ENCODE data around the gene DDIT4L. TPM values are rescaled to one million over a fixed set of nuclear protein-coding genes. Genes with fewer than 3 reads are reported as not detected.
A peak's percentile ranks its signal among the peaks of the same experiment; 100 is the strongest.

DDIT4L gene
- total RNA-seq (2014; rRNA removed; shearing (Covaris generic)): 7.0 and 11.5 TPM in 2 replicates
- 3.2 and 3.4 TPM in 2 replicates for polyA plus RNA-seq (2016; fragmentation: Nextera tagmentation; extraction: Ambion mirVana)
- long read RNA-seq: 0 reads

DNA sequence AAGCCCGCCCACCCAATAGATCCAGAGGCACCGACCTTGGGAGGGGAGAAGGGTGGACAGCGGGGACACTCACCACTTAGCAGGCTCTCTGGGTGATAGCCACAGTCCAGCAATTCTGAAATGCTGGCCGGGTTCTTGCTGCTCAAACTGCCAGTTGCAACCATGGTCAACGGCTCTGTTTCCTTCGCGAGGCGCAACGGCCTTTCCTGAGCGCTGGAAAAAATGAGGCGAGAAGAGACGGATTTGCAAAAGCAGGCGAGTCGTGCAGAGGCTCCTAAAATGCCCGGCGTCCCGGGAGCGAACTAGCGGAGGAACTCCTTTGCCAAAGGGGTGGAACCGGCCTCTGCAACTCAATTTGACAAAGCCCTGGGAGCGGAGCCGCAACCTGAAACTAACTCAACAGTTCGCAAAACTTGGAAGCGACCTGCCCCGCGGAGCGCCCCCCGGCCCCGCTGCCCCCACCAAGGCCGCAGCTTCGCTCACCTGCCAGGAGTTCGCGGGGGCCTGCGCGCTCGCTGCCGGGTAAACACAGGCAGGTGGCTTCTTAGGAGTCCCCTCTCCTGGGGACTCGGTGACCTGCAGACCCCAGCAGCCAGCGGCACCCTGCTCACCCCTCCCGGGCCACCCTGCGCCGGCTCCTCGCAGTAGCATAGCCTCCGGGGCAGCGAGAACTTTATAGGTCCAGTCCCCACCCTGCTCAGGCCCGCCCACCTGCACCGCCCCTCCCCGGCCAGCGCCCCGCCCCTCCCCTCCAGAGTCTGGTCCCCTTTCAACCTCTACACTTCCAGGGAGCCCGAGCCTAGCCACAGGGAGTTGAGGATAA, at the start of gene DDIT4L:
Gene DDIT4L (minus strand): TSS at position 649 of the 823 bp plus-strand sequence. CDS start 485 bp downstream, at position 164.
- DNase-seq (ENCODE audit: low spot score): peak; percentile 76
- Histone ChIP-seq H3K4me3 (peak within 1 kb of the TSS; percentile 76), H3K9me2 (ENCODE audit: insufficient read depth) (no peaks in the 10 kb centered on the region), H3K4me1 (ENCODE audit: insufficient read depth) (peaks cover 16% of the 10 kb centered on the region; the same call in 1 of the 2 replicates), H3K27me3 (ENCODE audit: insufficient read depth) (peaks cover 45% of the 10 kb centered on the region), H3K36me3 (ENCODE audit: insufficient read depth) (no peaks in the 10 kb centered on the region), H3F3A (replicated peaks; ENCODE audit: low read depth) (no peaks in the 10 kb centered on the region), H3K27ac (ENCODE audit: low read depth) (no peak within 1 kb of the TSS), H2AFZ (peak within 1 kb of the TSS; percentile 97), H4K20me1 (replicated peaks; ENCODE audit: insufficient read depth) (no peaks in the 10 kb centered on the region), H3K79me2 (replicated peaks; ENCODE audit: insufficient read depth) (no peaks in the 10 kb centered on the region), H3K4me2 (peak within 1 kb of the TSS; percentile 92)
- ATAC-seq: peak; percentile 87
- no peaks in the 10 kb centered on the region; the same call in 2 of the 3 replicates for H3K36me3 Mint-ChIP-seq (ENCODE audit: low read depth)
- no peak within 1 kb of the TSS; the same call in 1 of the 2 replicates for H3K27ac Mint-ChIP-seq
- H3K9me3 Mint-ChIP-seq: no peaks in the 10 kb centered on the region; the same call in 2 of the 3 replicates
- TF ChIP-seq ZNF462 (CRISPR knock-in tag; IDR thresholded peaks at IDR 0.05): no peak
- peak; percentile 64 for TF ChIP-seq POLR2AphosphoS5 (IDR thresholded peaks at IDR 0.05; ENCODE audit: low read depth)
- H3K4me1 Mint-ChIP-seq: peaks cover 42% of the 10 kb centered on the region
- H3K4me3 Mint-ChIP-seq: peak within 1 kb of the TSS; percentile 81
- peaks cover 27% of the 10 kb centered on the region for H3K27me3 Mint-ChIP-seq (ENCODE audit: insufficient read depth, low read depth, poor library complexity)

DNA sequence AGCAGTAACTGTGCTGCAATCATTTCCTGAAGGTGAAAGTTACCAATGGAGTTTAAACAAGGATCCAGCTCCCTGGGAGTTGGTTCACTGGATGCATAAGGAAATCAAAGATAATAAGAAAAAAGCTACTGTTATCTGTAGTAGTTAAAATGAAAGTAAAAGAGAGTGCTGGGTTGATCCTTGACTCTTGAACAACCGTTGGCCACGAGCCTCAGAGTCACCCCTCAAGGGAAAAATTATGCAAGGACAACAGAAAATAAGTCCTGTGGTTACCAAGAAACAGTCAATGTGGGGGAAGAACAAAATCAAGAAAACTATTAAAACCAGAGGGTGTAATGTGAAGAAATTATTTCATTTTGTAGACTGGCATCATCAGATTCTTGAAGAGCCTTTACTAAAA, 49.7 kb upstream of the DDIT4L start:
- Mint-ChIP-seq H3K27me3 (ENCODE audit: insufficient read depth, low read depth, poor library complexity) (peaks cover 1% of the 10 kb centered on the region), H3K27ac (no peak overlapping the region), H3K36me3 (ENCODE audit: low read depth) (peaks cover 21% of the 10 kb centered on the region; the same call in 2 of the 3 replicates), H3K4me1 (peaks cover 4% of the 10 kb centered on the region; the same call in 1 of the 3 replicates), H3K9me3 (peaks cover 19% of the 10 kb centered on the region), H3K4me3 (no peak overlapping the region)
- no peak overlapping the region for H3K27ac ChIP-seq (ENCODE audit: low read depth)
- DNase-seq (ENCODE audit: low spot score) (no peak), ATAC-seq (no peak)
- H3K79me2 ChIP-seq (replicated peaks; ENCODE audit: insufficient read depth): no peaks in the 10 kb centered on the region
- no peak overlapping the region for H2AFZ ChIP-seq
- H3K27me3 ChIP-seq (ENCODE audit: insufficient read depth): no peaks in the 10 kb centered on the region
- no peak overlapping the region for H3K4me3 ChIP-seq
- H3K4me2 ChIP-seq: no peak overlapping the region
- H3F3A ChIP-seq (replicated peaks; ENCODE audit: low read depth): no peaks in the 10 kb centered on the region
- no peaks in the 10 kb centered on the region for H4K20me1 ChIP-seq (replicated peaks; ENCODE audit: insufficient read depth)
- H3K36me3 ChIP-seq (ENCODE audit: insufficient read depth): no peaks in the 10 kb centered on the region; the same call in 1 of the 2 replicates
- peaks cover 36% of the 10 kb centered on the region for H3K9me2 ChIP-seq (ENCODE audit: insufficient read depth)
- H3K4me1 ChIP-seq (ENCODE audit: insufficient read depth): no peaks in the 10 kb centered on the region
- no peak for TF ChIP-seq ETS1 (IDR thresholded peaks at IDR 0.05)
- TF ChIP-seq EZH2phosphoT487 (IDR thresholded peaks at IDR 0.05; ENCODE audit: unreplicated experiment): no peak
- TF ChIP-seq ZNF331 (CRISPR knock-in tag; IDR thresholded peaks at IDR 0.05; ENCODE audit: low read depth): no peak
- TF ChIP-seq POLR2AphosphoS5 (IDR thresholded peaks at IDR 0.05; ENCODE audit: low read depth): no peak
- no peak for TF ChIP-seq NANOG (IDR thresholded peaks at IDR 0.05; ENCODE audit: borderline replicate concordance)
